Skeletal muscle tissue (tissue), 4 donors: Measurements from ENCODE around the gene ITPR1. TPM values are rescaled to one million over a fixed set of nuclear protein-coding genes. Genes with fewer than 3 reads are reported as not detected.

Source experiments
- H3K27ac ChIP-seq: one replicate; pipeline ENCODE4 v1.7.0; 2013; ENCODE audit warnings: mild to moderate bottlenecking, low read depth, low read length, inconsistent platforms
- H3K27me3 ChIP-seq, 3 donors: one replicate each; pipeline ENCODE4 v1.7.0; 2013; ENCODE audit warnings: low read length in 3 of 3; ENCODE audit not compliant: control insufficient read depth in 3 of 3, insufficient read depth in 3 of 3
- H3K36me3 ChIP-seq, 3 donors: one replicate each; pipeline ENCODE4 v1.7.0; 2013; ENCODE audit warnings: low read length in 3 of 3; ENCODE audit not compliant: control insufficient read depth in 3 of 3, insufficient read depth in 3 of 3
- H3K4me1 ChIP-seq, 3 donors: one replicate each; pipeline ENCODE4 v1.7.0; 2013; ENCODE audit warnings: low read length in 3 of 3, mild to moderate bottlenecking in 3 of 3; ENCODE audit not compliant: control insufficient read depth in 3 of 3, insufficient read depth in 3 of 3
- H3K4me3 ChIP-seq, 3 donors: one replicate each; pipeline ENCODE4 v1.7.0; 2013; ENCODE audit warnings: low read length in 3 of 3
- H3K9ac ChIP-seq, 3 donors: one replicate each; pipeline ENCODE4 v1.7.0; 2013; ENCODE audit warnings: low read length in 3 of 3, mild to moderate bottlenecking in 3 of 3, moderate library complexity in 2 of 3, low read depth in 1 of 3
- H3K9me3 ChIP-seq, 3 donors: one replicate each; pipeline ENCODE4 v1.7.0; 2013; ENCODE audit warnings: low read length in 3 of 3; ENCODE audit not compliant: control insufficient read depth in 3 of 3
- total RNA-seq: library from RNA; depleted of rRNA; stranded (reverse); fragments of >200 nt; gene quantifications from one replicate; pipeline ENCODE4 v1.2.3, GENCODE V29; 2014
- donor health status: Osteomylitis.

The ITPR1 gene
- total RNA-seq, 1 donor from 2014 or later = 55.8 TPM

DNA sequence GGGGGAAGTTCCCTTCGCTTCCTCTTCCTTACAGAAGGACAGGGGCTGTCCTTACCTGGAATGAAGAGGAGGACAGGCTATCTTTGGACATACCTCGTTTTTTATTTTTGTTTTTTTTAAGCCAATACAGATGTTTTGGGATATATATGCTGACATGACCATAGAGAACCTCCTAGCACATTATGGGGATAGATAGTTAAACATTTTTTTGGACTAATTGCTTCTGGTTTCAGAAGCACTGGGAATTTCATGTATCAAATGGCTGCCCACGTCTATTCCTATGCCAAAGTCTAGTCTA is 247.9 kb downstream of the ITPR1 start:
- Histone ChIP-seq H3K27ac (peak overlapping the region; percentile 87), H3K4me3 (no peak overlapping the region), H3K27me3 (no peaks in the 10 kb centered on the region), H3K36me3 (no peaks in the 10 kb centered on the region), H3K4me1 (peaks cover 28 to 35% (median 35%) of the 10 kb centered on the region in 3 donors), H3K9ac (peak overlapping the region in 1 of 3 donors; percentile 10), H3K9me3 (no peaks in the 10 kb centered on the region)

GRCh38 chr3:4741404-4742307 is 248.5 kb downstream of the ITPR1 start:
- H3K4me1 ChIP-seq = peaks cover 33 to 40% (median 37%) of the 10 kb centered on the region in 3 donors
- peak overlapping the region; percentile 10 to 54 (median 26) for H3K9ac ChIP-seq

GRCh38 chr3:4742359-4742758 is 249.2 kb downstream of the ITPR1 start:
- Histone ChIP-seq H3K27me3 (no peaks in the 10 kb centered on the region), H3K4me1 (peaks cover 38 to 40% (median 38%) of the 10 kb centered on the region in 3 donors), H3K4me3 (peak overlapping the region in 1 of 3 donors; percentile 8), H3K27ac (peak overlapping the region; percentile 87), H3K36me3 (no peaks in the 10 kb centered on the region), H3K9ac (peak overlapping the region in 1 of 3 donors; percentile 54), H3K9me3 (no peaks in the 10 kb centered on the region)

More at GRCh38 chr3:4741404-4742307, 248.5 kb downstream of the ITPR1 start:
- Histone ChIP-seq H3K36me3 (no peaks in the 10 kb centered on the region), H3K9me3 (no peaks in the 10 kb centered on the region), H3K4me3 (peak overlapping the region in 1 of 3 donors; percentile 8), H3K27ac (peak overlapping the region; percentile 87), H3K27me3 (no peaks in the 10 kb centered on the region)

GRCh38 chr3:4743371-4743770 is 250.2 kb downstream of the ITPR1 start:
- H3K27me3 ChIP-seq = no peaks in the 10 kb centered on the region
- no peaks in the 10 kb centered on the region for H3K36me3 ChIP-seq
- no peak overlapping the region for H3K27ac ChIP-seq
- peaks cover 38 to 40% (median 38%) of the 10 kb centered on the region in 3 donors for H3K4me1 ChIP-seq
- no peaks in the 10 kb centered on the region for H3K9me3 ChIP-seq
- no peak overlapping the region for H3K9ac ChIP-seq
- H3K4me3 ChIP-seq = no peak overlapping the region

- Histone ChIP-seq H3K27ac (no peak overlapping the region), H3K9me3 (no peaks in the 10 kb centered on the region), H3K4me3 (no peak overlapping the region), H3K4me1 (peaks cover 31 to 42% (median 36%) of the 10 kb centered on the region in 3 donors), H3K27me3 (no peaks in the 10 kb centered on the region), H3K9ac (no peak overlapping the region), H3K36me3 (no peaks in the 10 kb centered on the region)
Observed at GRCh38 chr3:4744405-4745234, 251.5 kb downstream of the ITPR1 start.

GRCh38 chr3:4745235-4745610 is 252.1 kb downstream of the ITPR1 start:
- Histone ChIP-seq H3K27me3 (no peaks in the 10 kb centered on the region), H3K4me3 (no peak overlapping the region), H3K27ac (no peak overlapping the region), H3K9ac (no peak overlapping the region), H3K36me3 (no peaks in the 10 kb centered on the region), H3K4me1 (peaks cover 38 to 42% (median 40%) of the 10 kb centered on the region in 3 donors), H3K9me3 (no peaks in the 10 kb centered on the region)

- no peaks in the 10 kb centered on the region for H3K36me3 ChIP-seq
- no peak overlapping the region for H3K4me3 ChIP-seq
- no peaks in the 10 kb centered on the region for H3K27me3 ChIP-seq
- no peak overlapping the region for H3K27ac ChIP-seq
- H3K9ac ChIP-seq = no peak overlapping the region
- H3K9me3 ChIP-seq = no peaks in the 10 kb centered on the region
- H3K4me1 ChIP-seq = peaks cover 40 to 42% (median 40%) of the 10 kb centered on the region in 3 donors
Observed at GRCh38 chr3:4746241-4746958, 253.3 kb downstream of the ITPR1 start.

DNA sequence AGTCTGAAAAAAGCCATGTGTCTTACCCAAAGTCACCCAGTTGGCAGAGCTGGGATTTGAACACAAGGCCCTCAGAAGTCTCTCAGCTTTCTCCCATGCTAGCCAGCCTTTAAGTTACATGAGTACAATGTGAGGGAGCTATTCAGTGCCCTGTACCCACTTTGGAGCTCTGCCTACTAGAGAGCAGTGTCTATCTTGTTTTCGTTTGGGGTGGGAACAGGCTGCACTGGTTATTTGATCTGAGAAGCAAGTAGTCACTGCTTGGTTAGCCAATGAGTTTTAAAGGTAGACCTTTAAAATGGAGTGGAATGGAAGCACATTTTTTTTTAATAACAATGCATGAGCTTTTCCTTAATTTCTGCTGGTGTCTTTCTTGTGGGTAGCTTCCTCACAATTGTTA is 255.0 kb downstream of the ITPR1 start:
- Histone ChIP-seq H3K9ac (no peak overlapping the region), H3K27me3 (no peaks in the 10 kb centered on the region), H3K36me3 (no peaks in the 10 kb centered on the region), H3K9me3 (no peaks in the 10 kb centered on the region), H3K27ac (no peak overlapping the region), H3K4me3 (no peak overlapping the region), H3K4me1 (peaks cover 36 to 41% (median 38%) of the 10 kb centered on the region in 3 donors)

DNA sequence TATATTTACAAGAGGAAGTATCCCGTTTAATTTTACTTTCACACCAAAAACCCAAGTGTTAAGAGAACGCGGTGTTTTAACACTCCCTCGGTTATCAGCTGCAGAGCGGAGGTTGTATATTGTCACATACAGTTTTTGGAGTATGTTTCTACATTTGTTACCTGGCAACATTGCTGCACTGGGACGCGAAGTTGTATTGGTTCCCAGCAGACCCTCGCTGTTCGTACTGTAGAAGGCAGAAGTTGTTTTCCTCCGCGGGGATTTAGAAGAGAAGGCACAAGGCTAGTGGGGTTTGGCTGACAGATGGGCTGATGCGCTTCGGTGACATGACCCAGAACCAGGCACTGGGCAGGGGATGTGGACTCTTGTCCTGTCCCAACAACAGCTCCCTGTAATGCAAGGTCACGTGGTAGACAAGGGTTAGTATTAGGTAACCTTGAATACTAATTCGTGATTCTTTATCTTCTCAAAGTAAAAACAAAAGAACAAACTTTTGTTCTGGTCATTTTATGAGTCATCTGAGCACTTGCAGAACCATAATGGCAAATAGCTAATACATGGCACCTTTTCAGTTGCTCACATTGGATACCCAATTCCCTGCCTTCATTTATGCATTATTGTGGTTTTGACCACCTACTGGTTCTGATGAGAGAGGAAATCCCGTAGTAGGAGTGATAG is 255.7 kb downstream of the ITPR1 start:
- Histone ChIP-seq H3K9ac (no peak overlapping the region), H3K27me3 (no peaks in the 10 kb centered on the region), H3K4me1 (peaks cover 36 to 41% (median 36%) of the 10 kb centered on the region in 3 donors), H3K9me3 (no peaks in the 10 kb centered on the region), H3K4me3 (no peak overlapping the region), H3K27ac (peak overlapping the region; percentile 88), H3K36me3 (no peaks in the 10 kb centered on the region)
